DMS153 (cell line): ENCODE measurements around the gene TMEM212.
"Not testable (repeated sequence)": the region's sequence is repeated elsewhere in the genome, so short reads cannot be mapped to it uniquely, and the experiment has no call there.

Experiments
- DNase-seq: peaks from one replicate; lab custom pipeline; 2025; lab: John Stamatoyannopoulos, UW

TMEM212 gene

DNA sequence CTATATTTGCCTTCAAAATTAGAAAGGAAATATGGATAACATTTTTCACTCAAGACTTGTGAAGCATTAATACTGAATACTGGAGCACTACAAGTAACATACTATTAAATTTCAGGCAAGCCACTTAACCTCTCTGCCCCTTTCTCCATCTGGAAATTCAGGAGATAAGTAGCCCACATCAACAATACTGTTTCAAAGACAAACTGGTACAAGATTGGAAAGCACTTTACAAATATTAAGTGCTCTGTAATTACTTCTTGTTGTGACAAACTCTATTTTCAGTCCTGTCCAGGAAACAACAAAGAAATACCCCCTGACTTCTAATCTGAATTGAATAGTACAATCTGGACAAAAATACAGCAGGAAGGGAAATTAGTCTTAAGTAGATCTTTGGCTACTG is 49.3 kb downstream of the TMEM212 start:
- DNase-seq: no peak

DNA sequence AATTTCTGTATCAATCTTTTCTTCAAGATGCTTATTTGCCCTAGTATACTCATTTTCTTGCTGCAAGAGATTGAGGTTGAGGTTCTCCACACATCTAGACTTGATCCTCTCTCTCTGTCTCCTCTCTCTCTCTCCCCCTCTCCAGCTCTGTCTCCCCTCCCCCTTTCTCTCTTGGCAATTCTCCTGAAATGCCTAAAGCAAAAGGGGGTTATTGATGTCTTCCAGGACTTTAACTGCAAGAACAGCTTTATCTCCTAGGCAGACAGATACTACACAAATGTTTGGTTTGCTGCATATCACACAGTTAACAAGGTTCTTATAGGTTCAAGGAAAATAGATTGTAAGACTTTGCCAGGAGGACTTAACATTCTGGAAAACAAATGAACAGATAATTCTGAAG is 52.1 kb downstream of the TMEM212 start:
- no peak for DNase-seq

DNA sequence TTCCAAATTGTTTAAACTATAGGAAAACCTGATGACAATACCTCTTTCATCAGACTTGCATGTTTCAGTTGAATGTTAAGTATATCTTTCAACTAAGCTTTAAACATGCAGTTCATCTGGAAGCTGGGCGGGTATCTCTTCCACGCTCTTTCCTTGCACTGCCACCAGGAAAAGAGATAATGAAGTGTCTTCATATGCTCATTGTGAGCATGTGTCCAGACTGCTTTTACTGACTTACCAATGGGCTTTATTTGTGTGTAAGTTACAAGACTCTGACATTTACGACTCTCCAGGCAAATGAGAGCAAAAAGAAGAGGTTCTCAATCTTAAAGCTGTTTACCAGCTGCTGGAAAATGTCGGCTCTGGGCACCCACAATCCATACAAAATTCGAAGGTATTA is 52.8 kb downstream of the TMEM212 start:
- no peak for DNase-seq

- DNase-seq: no peak
Measured at GRCh38 chr3:171896316-171896715, 53.2 kb downstream of the TMEM212 start.

DNA sequence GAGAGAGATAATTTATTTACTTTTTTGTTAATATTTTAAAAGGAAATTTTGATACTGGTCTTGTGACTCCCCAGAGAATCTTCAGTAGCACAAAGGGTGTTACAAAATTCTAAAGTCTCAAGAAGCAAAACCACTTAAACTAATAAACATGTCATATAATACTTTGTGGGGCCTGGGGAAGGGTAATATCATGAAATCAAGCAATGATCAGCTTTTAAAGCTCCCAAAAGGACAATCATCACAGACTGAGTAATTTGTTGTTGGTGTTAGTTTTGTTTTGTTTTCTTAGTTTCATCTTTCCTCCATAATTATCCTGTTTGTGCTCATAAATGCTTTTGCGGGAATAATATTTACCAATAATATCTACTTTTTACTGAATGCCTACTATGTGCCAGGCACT is 55.0 kb downstream of the TMEM212 start:
- no peak for DNase-seq

DNA sequence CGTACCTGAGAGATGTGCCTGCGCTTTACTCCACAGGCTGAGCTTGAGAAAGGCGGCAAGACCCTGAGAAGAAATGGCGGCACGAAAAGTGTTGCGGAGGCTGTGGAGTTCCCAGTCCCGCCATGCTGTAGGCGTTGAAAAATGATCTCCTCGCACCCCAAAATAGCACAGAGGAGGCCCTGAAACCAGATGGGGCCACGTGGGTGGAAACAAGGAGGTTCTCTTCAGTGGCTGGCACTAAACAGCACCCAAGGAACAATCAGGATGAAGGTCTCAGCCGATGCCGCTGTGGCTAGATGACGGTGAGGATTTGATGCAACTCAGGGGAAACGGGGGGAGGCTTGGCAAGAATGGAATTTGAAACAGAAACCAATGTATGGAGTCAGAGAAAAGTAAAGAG is 57.3 kb downstream of the TMEM212 start:
- no peak for DNase-seq

GRCh38 chr3:171901615-171902312 is 58.6 kb downstream of the TMEM212 start:
- no peak for DNase-seq

- no peak for DNase-seq
Measured at GRCh38 chr3:171904829-171905228, 61.7 kb downstream of the TMEM212 start.

GRCh38 chr3:171906503-171906902 is 63.4 kb downstream of the TMEM212 start:
- not testable (repeated sequence) for DNase-seq

GRCh38 chr3:171906951-171907676 is 64.0 kb downstream of the TMEM212 start:
- no peak for DNase-seq

DNA sequence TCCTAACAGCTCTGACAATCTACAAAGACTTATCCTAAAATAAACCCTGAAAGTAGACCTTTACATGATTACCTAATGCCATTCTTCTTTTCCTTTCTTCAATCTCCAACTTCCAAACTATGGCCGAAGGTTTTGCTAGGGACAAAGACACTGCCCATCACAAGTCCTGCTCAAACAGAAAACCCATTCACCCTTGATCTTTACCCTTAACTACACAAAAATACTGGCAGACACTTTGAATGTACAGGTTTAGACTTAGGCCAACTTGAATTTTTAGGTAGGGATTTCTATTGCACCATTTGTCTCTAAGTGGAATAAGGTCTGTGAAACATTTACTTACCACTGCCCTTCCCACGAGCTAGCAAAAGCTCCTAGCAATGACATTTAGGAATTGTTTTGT is 64.6 kb downstream of the TMEM212 start:
- no peak for DNase-seq

GRCh38 chr3:171908731-171909130 is 65.6 kb downstream of the TMEM212 start:
- no peak for DNase-seq
